Activated effector memory CD4-positive, alpha-beta T cell treated with Interleukin-2 at 50 U/mL for 16 hours (primary cell): ENCODE results near the gene BRD3OS.

Experiments used
- DNase-seq: peaks from one replicate; pipeline ENCODE4 v3.0.0-alpha.2; 2020

BRD3OS gene

GRCh38 chr9:134053941-134054761 is 28.9 kb downstream of the BRD3OS start:
- DNase-seq: no peak

GRCh38 chr9:134054891-134055811 is 29.9 kb downstream of the BRD3OS start:
- DNase-seq: no peak

GRCh38 chr9:134055981-134056461 is 30.7 kb downstream of the BRD3OS start:
- DNase-seq: no peak

- no peak for DNase-seq
These were observed 31.4 kb downstream of the BRD3OS start for GRCh38 chr9:134056483-134057306.

- no peak for DNase-seq
These were observed 32.0 kb downstream of the BRD3OS start for GRCh38 chr9:134057307-134057657.

GRCh38 chr9:134057751-134058701 is 32.7 kb downstream of the BRD3OS start:
- no peak for DNase-seq

- no peak for DNase-seq
These were observed 33.4 kb downstream of the BRD3OS start for GRCh38 chr9:134058716-134059115.

- no peak for DNase-seq
These were observed 33.9 kb downstream of the BRD3OS start for GRCh38 chr9:134059188-134059641.

- no peak for DNase-seq
These were observed 34.5 kb downstream of the BRD3OS start for GRCh38 chr9:134059661-134060395.

- DNase-seq: no peak
These were observed 35.3 kb downstream of the BRD3OS start for GRCh38 chr9:134060546-134060945.

GRCh38 chr9:134061019-134061687 is 35.9 kb downstream of the BRD3OS start:
- DNase-seq: no peak

- no peak for DNase-seq
These were observed 36.5 kb downstream of the BRD3OS start for GRCh38 chr9:134061688-134062371.

- DNase-seq: no peak
These were observed 37.3 kb downstream of the BRD3OS start for GRCh38 chr9:134062461-134063087.

- DNase-seq: no peak
These were observed 37.8 kb downstream of the BRD3OS start for GRCh38 chr9:134063088-134063570.

GRCh38 chr9:134063571-134064450 is 38.5 kb downstream of the BRD3OS start:
- no peak for DNase-seq

- no peak for DNase-seq
These were observed 39.4 kb downstream of the BRD3OS start for GRCh38 chr9:134064711-134065110.

- peak; percentile 30 for DNase-seq
These were observed 40.5 kb downstream of the BRD3OS start for GRCh38 chr9:134065612-134066419.
